Measurements from ENCODE around the gene FBXW5. TPM values are rescaled to one million over a fixed set of nuclear protein-coding genes. Genes with fewer than 3 reads are reported as not detected.

Gene FBXW5
- total and polyA plus RNA-seq, 2 experiments from 2014 or later: 110 to 234 TPM

DNA sequence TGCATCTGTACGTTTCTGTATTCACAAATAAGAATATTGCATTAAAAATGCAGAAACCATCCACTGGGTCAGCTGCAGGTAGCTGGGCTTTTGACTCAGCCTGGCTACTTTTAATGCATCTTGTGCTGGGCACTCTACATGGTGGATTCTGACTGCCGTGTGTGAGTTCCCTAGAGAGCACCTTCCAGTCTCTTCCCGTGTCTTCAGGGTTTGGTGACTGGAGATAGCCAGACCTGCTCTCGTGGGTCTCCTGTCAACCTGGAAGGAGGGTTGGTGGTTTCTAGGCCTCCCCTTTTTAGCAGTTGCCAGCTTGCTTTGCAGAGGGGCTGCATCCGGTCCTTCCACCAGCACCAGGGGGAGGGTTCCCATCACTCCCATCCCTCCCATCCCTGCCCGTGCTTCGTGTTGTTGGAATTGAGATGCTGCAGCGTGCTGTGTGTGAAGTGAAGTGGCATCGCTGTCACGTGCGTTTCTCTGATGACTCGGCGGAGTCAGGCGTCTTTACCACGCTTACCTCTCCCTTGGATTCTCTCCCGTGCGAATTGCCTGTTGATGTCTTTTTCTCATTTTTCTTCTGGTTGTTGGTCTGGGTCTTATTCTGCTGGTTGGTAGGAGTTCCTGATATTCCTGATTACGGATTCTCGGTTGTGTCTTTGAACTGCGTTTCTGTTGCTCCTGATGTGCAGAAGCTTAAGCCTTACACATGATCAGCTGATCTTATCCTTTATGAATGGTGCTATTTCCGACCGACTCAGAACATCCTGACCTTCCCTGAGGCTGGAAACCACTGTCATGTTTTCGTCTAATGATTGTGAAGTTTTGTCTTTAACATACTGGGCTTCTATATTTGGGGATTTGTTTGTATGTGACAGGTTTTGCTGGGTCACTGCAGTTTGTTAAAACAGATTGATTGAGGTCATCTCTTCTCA lies 16.9 kb downstream of the FBXW5 start:
- H3K4me1 ChIP-seq (ENCODE audit: insufficient read depth): no peaks in the 10 kb centered on the region
- no peaks in the 10 kb centered on the region for H3K27me3 ChIP-seq (replicated peaks; ENCODE audit: insufficient read depth)
- in situ Hi-C loops (cut with MboI): no loop called here
- no peaks in the 10 kb centered on the region for H3K36me3 ChIP-seq (ENCODE audit: low read depth)
- DNase-seq: no peak
- no peak overlapping the region for H3K4me3 ChIP-seq
- H4K20me1 ChIP-seq (ENCODE audit: insufficient read depth): no peaks in the 10 kb centered on the region
- no peaks in the 10 kb centered on the region for H3K79me2 ChIP-seq (ENCODE audit: insufficient read depth)
- H2AFZ ChIP-seq: no peak overlapping the region
- WGBS, 2 experiments (ENCODE audit: low coverage in 1 of 2, low lambda C conversion rate in 2 of 2, missing lambda C conversion rate in 2 of 2): 90 to 93% methylated on average over 23 of the region's 23 CpGs
- no peak overlapping the region for H3K4me2 ChIP-seq (ENCODE audit: unreplicated experiment)
- TF ChIP-seq EZH2phosphoT487 (IDR thresholded peaks at IDR 0.05; ENCODE audit: insufficient read depth, low read depth) (no peak), EZH2 (IDR thresholded peaks at IDR 0.05; ENCODE audit: insufficient read depth, poor library complexity, severe bottlenecking) (no peak)
- no peak overlapping the region for H3K9ac ChIP-seq
- H3K9me3 ChIP-seq (ENCODE audit: low read depth): no peaks in the 10 kb centered on the region
- no peaks in the 10 kb centered on the region for H3F3A ChIP-seq (ENCODE audit: insufficient read depth)
- H3K9me2 ChIP-seq (ENCODE audit: insufficient read depth): no peaks in the 10 kb centered on the region
- no peak overlapping the region for H3K27ac ChIP-seq

DNA sequence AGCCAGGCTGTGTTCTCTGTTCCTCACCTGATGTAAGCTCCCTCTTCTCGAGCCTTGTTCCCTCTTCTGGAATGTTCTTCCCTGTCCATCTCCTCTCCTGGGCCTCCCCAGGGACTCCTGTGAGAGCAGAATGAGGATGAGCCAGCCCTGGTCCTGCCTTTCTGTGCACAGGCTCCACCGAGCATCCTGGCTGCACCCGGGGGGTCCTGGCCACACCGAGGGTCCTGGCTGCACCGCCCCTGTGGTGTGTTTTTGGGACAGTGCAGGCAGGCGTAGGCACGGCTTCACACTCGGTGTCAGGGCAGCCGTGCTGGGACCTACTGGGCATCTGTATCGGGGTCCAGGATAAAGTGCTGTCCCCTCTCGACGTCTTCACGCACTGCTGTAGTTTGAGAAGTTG lies 17.8 kb downstream of the FBXW5 start:
- H3K4me2 ChIP-seq (ENCODE audit: unreplicated experiment): no peak overlapping the region
- no peak for TF ChIP-seq EZH2phosphoT487 (IDR thresholded peaks at IDR 0.05; ENCODE audit: insufficient read depth, low read depth)
- TF ChIP-seq EZH2 (IDR thresholded peaks at IDR 0.05; ENCODE audit: insufficient read depth, poor library complexity, severe bottlenecking): no peak
- H3K36me3 ChIP-seq (ENCODE audit: low read depth): no peaks in the 10 kb centered on the region
- H3K9me2 ChIP-seq (ENCODE audit: insufficient read depth): no peaks in the 10 kb centered on the region
- in situ Hi-C loops (cut with MboI): no loop called here
- no peak overlapping the region for H3K27ac ChIP-seq
- 89 to 90% methylated on average over 13 of the region's 13 CpGs for WGBS, 2 experiments (ENCODE audit: low coverage in 1 of 2, low lambda C conversion rate in 2 of 2, missing lambda C conversion rate in 2 of 2)
- no peaks in the 10 kb centered on the region for H4K20me1 ChIP-seq (ENCODE audit: insufficient read depth)
- DNase-seq: no peak
- H3K4me1 ChIP-seq (ENCODE audit: insufficient read depth): no peaks in the 10 kb centered on the region
- H3K4me3 ChIP-seq: no peak overlapping the region
- H3K27me3 ChIP-seq (replicated peaks; ENCODE audit: insufficient read depth): no peaks in the 10 kb centered on the region
- H3K9ac ChIP-seq: no peak overlapping the region
- no peaks in the 10 kb centered on the region for H3F3A ChIP-seq (ENCODE audit: insufficient read depth)
- H2AFZ ChIP-seq: no peak overlapping the region
- no peaks in the 10 kb centered on the region for H3K79me2 ChIP-seq (ENCODE audit: insufficient read depth)
- H3K9me3 ChIP-seq (ENCODE audit: low read depth): no peaks in the 10 kb centered on the region

DNA sequence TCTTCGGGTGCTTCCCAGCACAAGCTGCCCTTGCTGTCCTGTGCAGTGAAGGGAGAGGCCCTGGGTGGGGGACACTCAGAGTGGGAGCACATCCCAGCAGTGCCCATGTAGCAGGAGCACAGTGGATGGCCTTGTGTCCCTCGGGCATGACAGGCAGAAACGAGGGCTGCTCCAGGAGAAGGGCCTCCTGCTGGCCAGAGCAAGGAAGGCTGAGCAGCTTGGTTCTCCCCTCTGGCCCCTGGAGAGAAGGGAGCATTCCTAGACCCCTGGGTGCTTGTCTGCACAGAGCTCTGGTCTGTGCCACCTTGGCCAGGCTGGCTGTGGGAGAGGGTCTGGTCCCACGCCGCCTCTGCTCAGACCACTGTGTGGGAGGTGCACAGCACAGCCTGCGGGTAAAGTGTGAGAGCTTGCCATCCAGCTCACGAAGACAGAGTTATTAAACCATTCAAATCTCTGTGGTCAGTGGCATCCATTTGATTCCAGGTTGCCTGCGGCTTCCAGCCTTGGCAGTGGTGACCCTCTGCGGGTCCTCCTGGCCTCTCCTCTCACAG lies 18.3 kb downstream of the FBXW5 start:
- no peak overlapping the region for H3K4me2 ChIP-seq (ENCODE audit: unreplicated experiment)
- H3K9me2 ChIP-seq (ENCODE audit: insufficient read depth): no peaks in the 10 kb centered on the region
- TF ChIP-seq EZH2phosphoT487 (IDR thresholded peaks at IDR 0.05; ENCODE audit: insufficient read depth, low read depth) (no peak), EZH2 (IDR thresholded peaks at IDR 0.05; ENCODE audit: insufficient read depth, poor library complexity, severe bottlenecking) (no peak)
- no peak overlapping the region for H3K9ac ChIP-seq
- no peak overlapping the region for H3K4me3 ChIP-seq
- no peaks in the 10 kb centered on the region for H3K79me2 ChIP-seq (ENCODE audit: insufficient read depth)
- 88 to 90% methylated on average over 9 of the region's 9 CpGs for WGBS, 2 experiments (ENCODE audit: low coverage in 1 of 2, low lambda C conversion rate in 2 of 2, missing lambda C conversion rate in 2 of 2)
- no peak for DNase-seq
- no peaks in the 10 kb centered on the region for H3K27me3 ChIP-seq (replicated peaks; ENCODE audit: insufficient read depth)
- in situ Hi-C loops (cut with MboI): no loop called here
- no peaks in the 10 kb centered on the region for H3K4me1 ChIP-seq (ENCODE audit: insufficient read depth)
- no peak overlapping the region for H3K27ac ChIP-seq
- H4K20me1 ChIP-seq (ENCODE audit: insufficient read depth): no peaks in the 10 kb centered on the region
- no peak overlapping the region for H2AFZ ChIP-seq
- no peaks in the 10 kb centered on the region for H3K36me3 ChIP-seq (ENCODE audit: low read depth)
- H3K9me3 ChIP-seq (ENCODE audit: low read depth): no peaks in the 10 kb centered on the region
- no peaks in the 10 kb centered on the region for H3F3A ChIP-seq (ENCODE audit: insufficient read depth)

DNA sequence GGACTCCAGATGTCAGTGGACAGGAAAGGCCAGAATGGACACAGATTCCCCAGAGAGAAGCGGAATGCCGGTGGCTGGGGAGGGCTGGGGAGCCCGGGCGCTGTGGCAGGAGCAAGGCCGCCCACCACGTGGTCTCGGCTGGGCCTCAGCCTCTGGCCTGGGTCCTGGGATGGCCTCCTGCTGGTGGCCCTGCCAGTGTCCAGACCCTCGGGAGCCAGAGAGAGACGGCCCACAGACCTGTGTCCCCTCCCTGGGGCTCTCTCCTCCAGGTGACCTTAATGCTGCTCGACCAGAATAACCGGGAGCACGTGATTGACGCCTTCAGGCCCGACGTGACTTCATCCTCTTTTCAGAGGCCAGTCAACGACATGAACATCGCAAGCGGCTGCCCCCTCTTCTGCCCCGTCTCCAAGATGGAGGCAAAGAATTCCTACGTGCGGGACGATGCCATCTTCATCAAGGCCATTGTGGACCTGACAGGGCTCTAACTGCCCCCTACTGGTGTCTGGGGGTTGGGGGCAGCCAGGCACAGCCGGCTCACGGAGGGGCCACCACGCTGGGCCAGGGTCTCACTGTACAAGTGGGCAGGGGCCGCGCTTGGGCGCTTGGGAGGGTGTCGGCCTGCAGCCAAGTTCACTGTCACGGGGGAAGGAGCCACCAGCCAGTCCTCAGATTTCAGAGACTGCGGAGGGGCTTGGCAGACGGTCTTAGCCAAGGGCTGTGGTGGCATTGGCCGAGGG lies 19.0 kb downstream of the FBXW5 start:
- no peak overlapping the region for H2AFZ ChIP-seq
- in situ Hi-C loops (cut with MboI): no loop called here
- 88 to 90% methylated on average over 33 of the region's 33 CpGs for WGBS, 2 experiments (ENCODE audit: low coverage in 1 of 2, low lambda C conversion rate in 2 of 2, missing lambda C conversion rate in 2 of 2)
- no peaks in the 10 kb centered on the region for H3K79me2 ChIP-seq (ENCODE audit: insufficient read depth)
- DNase-seq: no peak
- no peak overlapping the region for H3K4me3 ChIP-seq
- H3K4me2 ChIP-seq (ENCODE audit: unreplicated experiment): no peak overlapping the region
- H3K36me3 ChIP-seq (ENCODE audit: low read depth): no peaks in the 10 kb centered on the region
- TF ChIP-seq EZH2phosphoT487 (IDR thresholded peaks at IDR 0.05; ENCODE audit: insufficient read depth, low read depth) (no peak), EZH2 (IDR thresholded peaks at IDR 0.05; ENCODE audit: insufficient read depth, poor library complexity, severe bottlenecking) (no peak)
- no peaks in the 10 kb centered on the region for H3F3A ChIP-seq (ENCODE audit: insufficient read depth)
- H3K27ac ChIP-seq: no peak overlapping the region
- no peaks in the 10 kb centered on the region for H3K27me3 ChIP-seq (replicated peaks; ENCODE audit: insufficient read depth)
- H4K20me1 ChIP-seq (ENCODE audit: insufficient read depth): no peaks in the 10 kb centered on the region
- no peaks in the 10 kb centered on the region for H3K9me3 ChIP-seq (ENCODE audit: low read depth)
- H3K9ac ChIP-seq: no peak overlapping the region
- H3K9me2 ChIP-seq (ENCODE audit: insufficient read depth): no peaks in the 10 kb centered on the region
- no peaks in the 10 kb centered on the region for H3K4me1 ChIP-seq (ENCODE audit: insufficient read depth)

All from GM23248 (cell line).